GM12878 (cell line): ENCODE data around the gene SLC6A7. TPM values are rescaled to one million over a fixed set of nuclear protein-coding genes. Genes with fewer than 3 reads are reported as not detected.

Source experiments
- ATAC-seq: fragments of 200-7000 bp; cut with Tn5 transposase; 3 replicates; pipeline ENCODE4 v1.9.1; 2020; ENCODE audit warnings: mild to moderate bottlenecking, moderate library complexity
- BruUV-seq: library from RNA; stranded (reverse); fragments of 400-500 nt; replicated peaks from 2 replicates; lab custom pipeline; 2021; lab: Mats Ljungman, UMichigan
- CTCF ChIA-PET: fragments of 300-600 bp; sonication (Branson Sonifier 250); formaldehyde crosslinking; extraction: SDS; loops from one replicate; lab custom pipeline; 2021; ENCODE audit warnings: inconsistent platforms; lab: Yijun Ruan, JAX
- POLR2A ChIA-PET: fragments of 350-600 bp; formaldehyde crosslinking; extraction: SDS; loops from one replicate; lab custom pipeline; 2021; ENCODE audit warnings: inconsistent platforms; lab: Charles Lee
- RAD21 ChIA-PET: fragments of 300-600 bp; sonication (Branson Sonifier 250); formaldehyde crosslinking; loops from one replicate; lab custom pipeline; 2023; ENCODE audit warnings: antibody characterized with exemption; ENCODE audit not compliant: unreplicated experiment; lab: Charles Lee
- SMC1A ChIA-PET: fragments of 300-600 bp; sonication (Branson Sonifier 250); formaldehyde crosslinking; loops from one replicate; lab custom pipeline; 2023; ENCODE audit not compliant: unreplicated experiment, uncharacterized antibody; lab: Charles Lee
- DNase-seq: peaks from one replicate; pipeline ENCODE4 v3.0.0-alpha.2; 2011; ENCODE audit warnings: low read depth, low spot score
- FAIRE-seq: peaks from 3 replicates; lab custom pipeline; 2011; peaks lifted over from hg19 to GRCh38; lab: Jason Lieb, UNC
- H2AFZ ChIP-seq: 2 replicates; pipeline ENCODE4 v1.6.0; 2011; ENCODE audit warnings: low read depth, low read length, control low read depth; ENCODE audit not compliant: control insufficient read depth
- H3K27ac ChIP-seq: 2 replicates; pipeline ENCODE4 v1.5.1; 2011; ENCODE audit warnings: control low read depth; ENCODE audit not compliant: control insufficient read depth, insufficient read depth
- H3K27me3 ChIP-seq, 2 experiments: replicated peaks in 1 of 2; 2 replicates each; pipeline versions ENCODE4 v1.6.0 to v1.6.1; 2011; ENCODE audit warnings: low read length in 1 of 2; ENCODE audit not compliant: control insufficient read depth in 2 of 2, insufficient read depth in 2 of 2
- H3K36me3 ChIP-seq, 2 experiments: 2 replicates each; pipeline ENCODE4 v1.5.1; 2011; ENCODE audit warnings: low read length in 1 of 2; ENCODE audit not compliant: control insufficient read depth in 2 of 2, insufficient read depth in 2 of 2
- H3K4me1 ChIP-seq: 2 replicates; pipeline ENCODE4 v1.6.1; 2011; ENCODE audit warnings: mild to moderate bottlenecking, low read length, moderate library complexity, mixed read lengths; ENCODE audit not compliant: control insufficient read depth, insufficient read depth
- H3K4me2 ChIP-seq: 2 replicates; pipeline ENCODE4 v1.6.0; 2011; ENCODE audit warnings: control low read depth; ENCODE audit not compliant: control insufficient read depth, insufficient read depth
- H3K4me3 ChIP-seq: fragments of 200-600 bp; sonication (generic); 2 replicates; pipeline ENCODE4 v1.5.1; 2016
- H3K79me2 ChIP-seq: 2 replicates; pipeline ENCODE4 v1.6.0; 2011; ENCODE audit warnings: low read length; ENCODE audit not compliant: control insufficient read depth, insufficient read depth
- H3K9ac ChIP-seq: 2 replicates; pipeline ENCODE4 v1.8.0; 2011; ENCODE audit warnings: low read length, control low read depth, mixed read lengths; ENCODE audit not compliant: control insufficient read depth, insufficient read depth
- H3K9me3 ChIP-seq: replicated peaks from 3 replicates; pipeline ENCODE4 v1.5.1; 2011; ENCODE audit warnings: mild to moderate bottlenecking, low read length; ENCODE audit not compliant: control insufficient read depth, insufficient read depth
- H4K20me1 ChIP-seq: 2 replicates; pipeline ENCODE4 v1.6.0; 2011; ENCODE audit not compliant: control insufficient read depth, insufficient read depth
- ATF7 ChIP-seq: fragments of 450-650 bp; IDR thresholded peaks from 2 replicates; pipeline ENCODE4 v1.6.1; 2016; ENCODE audit warnings: low read depth, mild to moderate bottlenecking
- CHD4 ChIP-seq: fragments of 200-600 bp; sonication (generic); IDR thresholded peaks from 2 replicates; pipeline ENCODE4 v1.6.1; 2016; ENCODE audit warnings: mild to moderate bottlenecking
- EGR1 ChIP-seq, 2 experiments: IDR thresholded peaks; 1 replicate in 1 of 2; 2 replicates in 1 of 2; pipeline ENCODE4 v1.6.1; 2011 to 2012; ENCODE audit warnings: low read depth in 2 of 2, low read length in 2 of 2, borderline replicate concordance in 1 of 2, mild to moderate bottlenecking in 1 of 2, moderate library complexity in 1 of 2
- GABPA ChIP-seq: IDR thresholded peaks from 2 replicates; pipeline ENCODE4 v1.6.1; 2014; ENCODE audit warnings: antibody characterized with exemption, low read depth, mild to moderate bottlenecking, inconsistent platforms
- HSF1 ChIP-seq: fragments of 150-350 bp; IDR thresholded peaks from 2 replicates; pipeline ENCODE4 v1.6.1; 2014; ENCODE audit warnings: mild to moderate bottlenecking, low read depth, low read length
- IKZF1 ChIP-seq: fragments of 450-650 bp; conservative IDR thresholded peaks from 2 replicates; pipeline ENCODE4 v1.6.1; 2017; ENCODE audit warnings: antibody characterized with exemption, mild to moderate bottlenecking
- IRF4 ChIP-seq: IDR thresholded peaks from 2 replicates; pipeline ENCODE4 v1.6.1; 2011; ENCODE audit warnings: low read depth, low read length
- POLR2A ChIP-seq: IDR thresholded peaks from 2 replicates; pipeline ENCODE4 v1.6.1; 2011; ENCODE audit warnings: low read depth, mild to moderate bottlenecking, low read length
- RBBP5 ChIP-seq: fragments of 200-600 bp; sonication (generic); conservative IDR thresholded peaks from 2 replicates; pipeline ENCODE4 v1.6.1; 2016
- SIX5 ChIP-seq: IDR thresholded peaks from 2 replicates; pipeline ENCODE4 v1.6.1; 2011; ENCODE audit warnings: mild to moderate bottlenecking, low read depth, low read length, moderate library complexity; ENCODE audit not compliant: severe bottlenecking
- SREBF1 ChIP-seq: IDR thresholded peaks from 2 replicates; pipeline ENCODE4 v1.6.1; 2012; ENCODE audit warnings: mild to moderate bottlenecking, low read length
- TBL1XR1 ChIP-seq: IDR thresholded peaks from 2 replicates; pipeline ENCODE4 v1.6.1; 2012; ENCODE audit warnings: low read depth, low read length, improper control_type of control experiment
- TCF3 ChIP-seq: IDR thresholded peaks from 2 replicates; pipeline ENCODE4 v1.6.1; 2012; ENCODE audit warnings: low read depth, mild to moderate bottlenecking, low read length, borderline replicate concordance; ENCODE audit not compliant: insufficient read depth
- TCF7 ChIP-seq: IDR thresholded peaks from 2 replicates; pipeline ENCODE4 v1.6.1; 2014; ENCODE audit warnings: antibody characterized with exemption, borderline replicate concordance
- USF1 ChIP-seq: IDR thresholded peaks from 2 replicates; pipeline ENCODE4 v1.6.1; 2011; ENCODE audit warnings: borderline replicate concordance, low read depth, mild to moderate bottlenecking, moderate library complexity, mixed read lengths, low read length; ENCODE audit not compliant: insufficient read depth; ENCODE audit errors: extremely low read length
- ZBED1 ChIP-seq: IDR thresholded peaks from 2 replicates; pipeline ENCODE4 v1.6.1; 2016; ENCODE audit warnings: borderline replicate concordance
- WGBS: methylation state at CpG from one replicate; pipeline ENCODE4 v1.1.6; 2016; ENCODE audit warnings: low lambda C conversion rate; ENCODE audit not compliant: insufficient replicate concordance, insufficient coverage; ENCODE audit errors: missing lambda C conversion rate; 5-methylcytosine and 5-hydroxymethylcytosine counted together
- in situ Hi-C: fragments of 300-500 bp; cut with MboI; formaldehyde crosslinking; loops from 9 replicates; pipeline ENCODE4 v1.14.3; 2018; ENCODE audit warnings: mixed read lengths
- intact Hi-C: fragments of 100-400 bp; cut with micrococcal nuclease; formaldehyde crosslinking; loops from one replicate; pipeline ENCODE4 v1.14.2; 2022; ENCODE audit not compliant: unreplicated experiment
- polyA plus RNA-seq, 11 experiments: library from polyadenylated mRNA; depleted of rRNA in 4 of 11; unstranded in 6 of 11; stranded (reverse) in 5 of 11; fragments of >200 nt; fragmentation: Nextera tagmentation in 4 of 11; fragmentation: Illumina TruSeq in 1 of 11; extraction: Ambion mirVana in 4 of 11; extraction: Trizol in 1 of 11; gene quantifications; 1 replicate in 1 of 11; 2 replicates in 10 of 11; pipeline versions ENCODE4 v1.2.1 to v1.2.3, GENCODE V29; 2011 to 2016; ENCODE audit warnings: inconsistent platforms in 2 of 11, missing spikeins in 2 of 11, low read depth in 1 of 11
- total RNA-seq, 4 experiments: library from RNA; depleted of rRNA in 3 of 4; stranded (reverse); fragments of >200 nt in 3 of 4; fragmentation: Illumina TruSeq in 1 of 4; extraction: Trizol in 1 of 4; gene quantifications; 2 replicates each; pipeline versions ENCODE4 v1.2.1 to v1.2.3, GENCODE V29; 2013 to 2021

Gene SLC6A7
- total and polyA plus RNA-seq, 10 of the 15 experiments (the other 5 are each of a cell fraction or from before 2014, with no cell fraction given) = 0.01 to 0.15 (median 0.06) TPM; not detected in 7

- H3K27me3 ChIP-seq = no peaks in the 10 kb centered on the region
- H3K79me2 ChIP-seq = no peaks in the 10 kb centered on the region
- TF ChIP-seq USF1 = no peak
- TF ChIP-seq RBBP5 = no peak
- TF ChIP-seq POLR2A = no peak
- TF ChIP-seq SREBF1 = no peak
- no peak for TF ChIP-seq CHD4
- TF ChIP-seq ATF7 = no peak
- no peak for TF ChIP-seq ZBED1
- no peak for TF ChIP-seq HSF1
- no peak for TF ChIP-seq SIX5
- no peak for TF ChIP-seq IRF4
- no peak for TF ChIP-seq EGR1 (IDR thresholded peaks at IDR 0.05; ENCODE audit: borderline replicate concordance in 1 of 2, low read depth in 2 of 2, low read length in 2 of 2)
- no peak for TF ChIP-seq GABPA
- no peak for TF ChIP-seq TCF3
- TF ChIP-seq TBL1XR1 = no peak
- TF ChIP-seq IKZF1 = no peak
- no peak for TF ChIP-seq TCF7
- ATAC-seq = no peak
- no peak overlapping the region for H3K4me3 ChIP-seq
- intact Hi-C loops (no loop called here), in situ Hi-C loops (no loop called here)
- BruUV-seq = no TSS peak
- no peak overlapping the region for H3K27ac ChIP-seq
- 34% methylated on average over 14 of the region's 14 CpGs for WGBS
- no peaks in the 10 kb centered on the region for H3K9me3 ChIP-seq
- no peak overlapping the region for H3K9ac ChIP-seq
- no peak for FAIRE-seq
- no peak overlapping the region for H3K4me2 ChIP-seq
- H2AFZ ChIP-seq = no peak overlapping the region
- no peaks in the 10 kb centered on the region for H3K4me1 ChIP-seq
- DNase-seq = no peak
- ChIA-PET CTCF (interaction anchor here (0.5 to 1.5 kb wide), 2 partner anchors 12 to 17 kb away, joined by 3 read pairs; no protein-coding TSS in a partner anchor), RAD21 (no interaction called here), SMC1A (no interaction called here), POLR2A (no interaction called here)
- no peaks in the 10 kb centered on the region for H4K20me1 ChIP-seq
- no peaks in the 10 kb centered on the region for H3K36me3 ChIP-seq
Observed at GRCh38 chr5:150142185-150142958, 47.5 kb upstream of the SLC6A7 start.
